PC-9 (cell line): ENCODE results near the gene RET. TPM values are rescaled to one million over a fixed set of nuclear protein-coding genes. Genes with fewer than 3 reads are reported as not detected.

Source experiments
- BruUV-seq: library from RNA; stranded (reverse); fragments of 400-500 nt; replicated peaks from 2 replicates; lab custom pipeline; 2021; lab: Mats Ljungman, UMichigan
- CTCF ChIA-PET: fragments of 300-600 bp; sonication (Branson Sonifier 250); formaldehyde crosslinking; loops from one replicate; lab custom pipeline; 2022; ENCODE audit warnings: antibody characterized with exemption; lab: Charles Lee
- POLR2A ChIA-PET: fragments of 300-600 bp; sonication (Branson Sonifier 250); formaldehyde crosslinking; loops from one replicate; lab custom pipeline; 2022; ENCODE audit warnings: antibody characterized with exemption; ENCODE audit not compliant: unreplicated experiment; lab: Charles Lee
- DNase-seq, 2 experiments: peaks; one replicate each; pipeline versions ENCODE4 v3.0.0 to v3.0.0-alpha.2; 2015 to 2022; ENCODE audit warnings: mixed read lengths in 1 of 2
- H2AFZ ChIP-seq: fragments of 200-600 bp; sonication (generic); 2 replicates; pipeline ENCODE4 v1.8.1; 2017; ENCODE audit warnings: antibody characterized with exemption
- H3F3A ChIP-seq: fragments of 200-600 bp; sonication (generic); 2 replicates; pipeline ENCODE4 v1.8.1; 2017; ENCODE audit warnings: antibody characterized with exemption, mild to moderate bottlenecking, low read depth; ENCODE audit not compliant: insufficient read depth
- H3K27ac ChIP-seq: fragments of 200-600 bp; sonication (generic); 2 replicates; pipeline ENCODE4 v1.6.1; 2016; ENCODE audit warnings: mixed run types
- H3K27me3 ChIP-seq: fragments of 200-600 bp; sonication (generic); 2 replicates; pipeline ENCODE4 v1.6.1; 2016; ENCODE audit warnings: low read depth, mixed run types; ENCODE audit not compliant: insufficient read depth
- H3K36me3 ChIP-seq: fragments of 200-600 bp; sonication (generic); 2 replicates; pipeline ENCODE4 v1.6.1; 2016; ENCODE audit warnings: low read depth, mixed run types
- H3K4me1 ChIP-seq: fragments of 200-600 bp; sonication (generic); replicated peaks from 2 replicates; pipeline ENCODE4 v1.6.1; 2016; ENCODE audit warnings: mixed run types; ENCODE audit not compliant: insufficient read depth
- H3K4me2 ChIP-seq: fragments of 200-600 bp; sonication (generic); 2 replicates; pipeline ENCODE4 v1.6.1; 2017; ENCODE audit warnings: mixed run types
- H3K4me3 ChIP-seq: fragments of 200-600 bp; sonication (generic); 2 replicates; pipeline ENCODE4 v1.6.1; 2016; ENCODE audit warnings: mixed run types
- H3K79me2 ChIP-seq: fragments of 200-600 bp; sonication (generic); 2 replicates; pipeline ENCODE4 v1.6.1; 2017; ENCODE audit warnings: low read depth, mixed run types
- H3K9me2 ChIP-seq: fragments of 200-600 bp; sonication (generic); 2 replicates; pipeline ENCODE4 v1.8.1; 2017; ENCODE audit warnings: mild to moderate bottlenecking; ENCODE audit not compliant: insufficient read depth
- H3K9me3 ChIP-seq: fragments of 200-600 bp; sonication (generic); 2 replicates; pipeline ENCODE4 v1.8.1; 2016; ENCODE audit warnings: low read depth; ENCODE audit not compliant: insufficient read depth
- H4K20me1 ChIP-seq: fragments of 200-600 bp; sonication (generic); 2 replicates; pipeline ENCODE4 v1.8.1; 2017; ENCODE audit not compliant: insufficient read depth
- CTCF ChIP-seq: fragments of 200-600 bp; sonication (generic); conservative IDR thresholded peaks from 2 replicates; pipeline ENCODE4 v1.6.1; 2017; ENCODE audit warnings: mixed run types, antibody characterized with exemption, mild to moderate bottlenecking, moderate library complexity
- EZH2 ChIP-seq: fragments of 200-600 bp; sonication (generic); IDR thresholded peaks from 2 replicates; pipeline ENCODE4 v1.8.0; 2017; ENCODE audit warnings: antibody characterized with exemption, low read depth
- intact Hi-C: fragments of 100-400 bp; cut with micrococcal nuclease; formaldehyde crosslinking; loops from one replicate; pipeline ENCODE4 v1.10.0; 2022; ENCODE audit not compliant: unreplicated experiment
- total RNA-seq: library from RNA; stranded (reverse); gene quantifications from 2 replicates; pipeline ENCODE4 v1.2.3, GENCODE V29; 2021

Gene RET
- total RNA-seq, 1 experiment from 2014 or later = not detected

GRCh38 chr10:43043773-43044447, 33.0 kb upstream of the RET start:
- Histone ChIP-seq H3K9me2 (no peaks in the 10 kb centered on the region), H3K4me1 (no peaks in the 10 kb centered on the region; the same call in 1 of the 2 replicates), H3K9me3 (no peaks in the 10 kb centered on the region), H3K4me2 (no peak overlapping the region), H3K27me3 (no peaks in the 10 kb centered on the region), H3K79me2 (no peaks in the 10 kb centered on the region), H2AFZ (no peak overlapping the region), H3F3A (no peaks in the 10 kb centered on the region), H4K20me1 (no peaks in the 10 kb centered on the region), H3K36me3 (no peaks in the 10 kb centered on the region), H3K27ac (no peak overlapping the region), H3K4me3 (no peak overlapping the region)
- ChIA-PET CTCF (no interaction called here), POLR2A (no interaction called here)
- no peak for DNase-seq
- BruUV-seq = no TSS peak
- TF ChIP-seq EZH2 (no peak), CTCF (no peak)
- intact Hi-C loops = no loop called here

- DNase-seq = peak in 1 of 2 experiments; percentile 47
- Histone ChIP-seq H3K4me2 (no peak overlapping the region), H3K4me1 (no peaks in the 10 kb centered on the region; the same call in 1 of the 2 replicates), H3K4me3 (no peak overlapping the region), H2AFZ (no peak overlapping the region), H3K9me3 (no peaks in the 10 kb centered on the region), H3K36me3 (no peaks in the 10 kb centered on the region), H3K27ac (no peak overlapping the region), H4K20me1 (no peaks in the 10 kb centered on the region), H3K79me2 (no peaks in the 10 kb centered on the region), H3K9me2 (no peaks in the 10 kb centered on the region), H3K27me3 (no peaks in the 10 kb centered on the region), H3F3A (no peaks in the 10 kb centered on the region)
- no TSS peak for BruUV-seq
- TF ChIP-seq CTCF (no peak), EZH2 (no peak)
- intact Hi-C loops = no loop called here
- ChIA-PET POLR2A (no interaction called here), CTCF (interaction anchor here (0.6 kb wide), 1 partner anchor 398 kb away, joined by 9 read pairs; no protein-coding TSS in a partner anchor)
These were observed 32.4 kb upstream of the RET start for GRCh38 chr10:43044448-43044921.

GRCh38 chr10:43044961-43045621, 31.8 kb upstream of the RET start:
- Histone ChIP-seq H3K4me3 (no peak overlapping the region), H3F3A (no peaks in the 10 kb centered on the region), H3K27me3 (no peaks in the 10 kb centered on the region), H3K79me2 (no peaks in the 10 kb centered on the region), H3K4me2 (no peak overlapping the region), H3K9me3 (no peaks in the 10 kb centered on the region), H3K27ac (no peak overlapping the region), H2AFZ (no peak overlapping the region), H3K9me2 (no peaks in the 10 kb centered on the region), H3K36me3 (no peaks in the 10 kb centered on the region), H3K4me1 (no peaks in the 10 kb centered on the region; the same call in 1 of the 2 replicates), H4K20me1 (no peaks in the 10 kb centered on the region)
- no TSS peak for BruUV-seq
- TF ChIP-seq CTCF (no peak), EZH2 (no peak)
- ChIA-PET CTCF (interaction anchor here (0.6 kb wide), 1 partner anchor 398 kb away, joined by 9 read pairs; no protein-coding TSS in a partner anchor), POLR2A (no interaction called here)
- intact Hi-C loops = no loop called here
- no peak for DNase-seq
